Kidney glomerular epithelial cell (primary cell): Measurements from ENCODE around the gene MARCHF7.
"Not testable (repeated sequence)": the region's sequence is repeated elsewhere in the genome, so short reads cannot be mapped to it uniquely, and the experiment has no call there.

Experiments used
- DNase-seq: peaks from one replicate; lab custom pipeline; 2025; lab: John Stamatoyannopoulos, UW

MARCHF7 gene

GRCh38 chr2:159712143-159712928, at the start of gene MARCHF7:
Gene MARCHF7 (plus strand): TSS chr2:159712506. CDS start chr2:159729023, 16,517 bp downstream.
- peak; percentile 96 for DNase-seq

DNA sequence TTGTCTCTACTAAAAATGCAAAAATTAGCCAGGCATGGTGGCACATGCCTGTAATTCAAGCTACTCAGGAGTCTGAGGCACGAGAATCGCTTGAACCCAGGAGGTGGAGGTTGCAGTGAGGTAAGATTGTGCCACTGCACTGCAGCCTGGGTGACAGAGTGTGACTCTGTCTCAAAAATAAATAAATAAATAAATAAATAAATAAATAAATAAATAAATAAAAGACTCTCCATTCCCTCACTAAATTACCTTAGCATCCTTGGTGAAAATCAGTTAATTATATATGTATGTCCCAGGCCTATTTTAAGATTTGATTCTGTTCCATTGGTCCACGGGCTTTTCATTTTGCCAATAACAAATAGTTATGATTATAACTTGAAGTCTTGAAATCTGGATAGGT, 44.9 kb upstream of the MARCHF7 start:
- DNase-seq = not testable (repeated sequence)

DNA sequence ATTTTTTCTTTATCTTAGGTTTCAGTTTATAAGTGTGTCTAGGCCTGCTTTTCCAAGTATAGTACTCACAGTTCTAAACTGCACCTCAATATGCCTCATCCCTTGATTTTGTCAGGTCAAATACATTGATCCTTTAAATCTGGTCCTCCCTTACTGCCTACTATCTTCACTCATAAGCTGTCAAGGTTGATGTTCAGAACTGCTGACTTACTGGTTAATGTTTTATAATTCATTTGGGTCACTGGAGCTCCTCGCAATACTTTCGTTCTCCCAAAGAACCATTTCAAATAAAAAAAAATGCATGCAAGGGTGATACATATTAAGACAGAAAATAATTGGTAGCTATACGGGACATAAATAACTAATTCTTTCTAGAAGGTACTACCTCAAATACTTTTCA, 41.3 kb upstream of the MARCHF7 start:
- no peak for DNase-seq

DNA sequence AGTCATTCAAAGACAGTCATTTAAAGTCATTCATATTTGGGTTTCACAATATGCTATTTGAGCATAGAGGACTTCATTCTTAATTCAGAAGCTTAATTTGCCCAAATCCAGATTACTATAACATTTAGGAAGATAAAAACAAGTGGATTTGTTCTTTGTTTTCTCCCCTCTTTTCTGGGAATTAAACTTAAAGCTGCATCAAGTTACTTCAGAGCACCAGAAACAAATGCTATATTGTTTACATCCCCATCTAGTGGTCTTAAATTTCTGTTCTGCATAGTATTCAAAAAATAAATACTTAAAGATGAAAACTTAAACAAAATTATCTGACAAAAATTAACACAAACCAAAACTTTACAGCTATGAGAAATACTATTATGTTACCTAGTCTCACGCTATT, 34.7 kb upstream of the MARCHF7 start:
- DNase-seq = no peak

- no peak for DNase-seq
These were observed 31.6 kb upstream of the MARCHF7 start for GRCh38 chr2:159680692-159681091.

GRCh38 chr2:159683817-159684216, 28.5 kb upstream of the MARCHF7 start:
- no peak for DNase-seq

- DNase-seq = peak; percentile 31
These were observed 27.5 kb upstream of the MARCHF7 start for GRCh38 chr2:159684796-159685195.

- DNase-seq = no peak
These were observed 17.7 kb upstream of the MARCHF7 start for GRCh38 chr2:159694500-159695040.

DNA sequence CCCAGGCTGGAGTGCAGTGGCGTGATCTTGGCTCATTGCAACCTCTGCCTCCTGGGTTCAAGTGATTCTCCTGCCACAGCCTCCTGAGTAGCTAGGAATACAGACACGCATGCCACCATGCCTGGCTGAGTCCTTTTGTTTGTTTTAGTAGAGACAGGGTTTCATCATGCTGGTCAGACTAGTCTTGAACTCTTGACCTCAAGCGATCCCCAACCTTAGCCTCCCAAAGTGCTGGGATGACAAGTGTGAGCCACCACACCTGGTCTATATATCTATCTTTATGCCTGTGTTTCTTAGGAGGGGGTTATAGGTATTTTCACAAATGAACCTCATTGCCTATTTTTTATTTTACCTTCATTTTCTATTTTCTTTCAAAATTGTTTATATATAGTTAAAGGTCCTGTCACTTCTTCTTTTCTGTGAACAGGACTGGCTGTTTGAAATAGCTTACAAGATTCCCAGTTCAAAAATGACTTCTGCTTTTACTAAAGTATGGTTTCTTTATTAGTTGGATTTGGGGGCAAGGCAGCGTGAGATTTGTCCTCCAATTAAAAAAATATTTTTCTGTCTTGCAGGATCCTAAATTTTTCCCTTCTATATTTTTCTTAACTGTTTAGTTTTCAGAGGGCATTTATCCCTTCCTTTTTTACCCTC, 16.4 kb upstream of the MARCHF7 start:
- no peak for DNase-seq

- DNase-seq = no peak
These were observed 8.8 kb upstream of the MARCHF7 start for GRCh38 chr2:159703491-159703890.

GRCh38 chr2:159706385-159706980, 5.8 kb upstream of the MARCHF7 start:
- DNase-seq = no peak

GRCh38 chr2:159708066-159708760, 4.1 kb upstream of the MARCHF7 start:
- DNase-seq = no peak

- no peak for DNase-seq
These were observed 1.6 kb upstream of the MARCHF7 start for GRCh38 chr2:159710601-159711180.

DNA sequence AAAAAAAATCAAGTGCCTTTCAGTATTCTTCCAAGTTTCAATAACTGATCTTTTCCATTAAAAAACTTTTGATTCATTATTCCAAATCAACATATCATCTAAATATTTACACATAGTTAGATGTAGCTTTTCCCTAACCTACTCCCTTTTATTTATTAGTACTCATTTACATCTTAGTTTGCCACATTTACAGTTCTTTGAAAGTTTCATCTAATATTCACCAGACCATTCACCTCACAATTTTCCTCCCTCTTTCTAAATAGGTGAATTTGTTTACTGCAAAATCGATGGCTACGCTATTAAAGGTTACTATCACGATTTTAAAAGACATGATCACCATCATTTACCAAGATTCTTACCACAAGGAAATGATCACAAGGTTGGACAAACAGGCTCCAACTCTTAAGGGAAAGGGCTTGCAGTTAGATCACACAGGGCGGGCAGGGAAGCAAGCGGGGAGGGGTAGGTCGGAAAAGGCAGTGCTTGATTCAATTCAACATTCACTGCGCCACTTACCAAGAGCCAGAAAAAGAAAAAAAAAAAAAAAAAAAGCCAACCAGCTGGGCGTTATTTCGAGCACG, 654 bp upstream of the MARCHF7 start:
- peak; percentile 73 for DNase-seq

- peak; percentile 35 for DNase-seq
These were observed 669 bp downstream of the MARCHF7 start for GRCh38 chr2:159712929-159713420.

DNA sequence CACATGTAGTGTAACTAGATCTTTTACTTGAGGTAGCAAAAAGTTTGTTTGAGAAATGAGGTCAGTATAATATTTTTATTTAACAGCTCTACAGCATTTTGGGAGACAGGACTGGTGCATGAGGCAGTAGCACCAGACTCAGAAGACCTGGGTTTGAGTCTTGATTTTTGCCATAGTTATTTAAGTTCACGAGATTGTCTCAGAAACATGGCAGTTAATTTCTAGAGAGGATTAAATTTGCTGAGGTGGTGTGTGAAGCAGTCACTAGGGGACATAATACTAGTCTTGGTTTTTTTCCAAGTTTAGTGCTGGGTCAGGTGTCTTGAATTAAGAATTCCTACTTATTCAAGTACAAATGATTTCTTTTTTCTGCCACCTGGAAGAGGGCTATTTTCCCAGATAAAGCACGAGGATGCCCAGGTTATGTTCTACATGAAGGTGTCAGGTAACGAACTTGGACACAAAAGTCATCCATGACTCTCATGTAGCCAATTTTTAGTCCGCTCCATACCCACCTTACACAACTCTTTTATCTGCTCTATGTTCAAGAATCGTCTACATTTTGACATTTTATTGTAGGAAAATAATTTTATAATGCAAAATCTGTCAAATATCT, 1.4 kb downstream of the MARCHF7 start:
- DNase-seq = peak; percentile 61

DNA sequence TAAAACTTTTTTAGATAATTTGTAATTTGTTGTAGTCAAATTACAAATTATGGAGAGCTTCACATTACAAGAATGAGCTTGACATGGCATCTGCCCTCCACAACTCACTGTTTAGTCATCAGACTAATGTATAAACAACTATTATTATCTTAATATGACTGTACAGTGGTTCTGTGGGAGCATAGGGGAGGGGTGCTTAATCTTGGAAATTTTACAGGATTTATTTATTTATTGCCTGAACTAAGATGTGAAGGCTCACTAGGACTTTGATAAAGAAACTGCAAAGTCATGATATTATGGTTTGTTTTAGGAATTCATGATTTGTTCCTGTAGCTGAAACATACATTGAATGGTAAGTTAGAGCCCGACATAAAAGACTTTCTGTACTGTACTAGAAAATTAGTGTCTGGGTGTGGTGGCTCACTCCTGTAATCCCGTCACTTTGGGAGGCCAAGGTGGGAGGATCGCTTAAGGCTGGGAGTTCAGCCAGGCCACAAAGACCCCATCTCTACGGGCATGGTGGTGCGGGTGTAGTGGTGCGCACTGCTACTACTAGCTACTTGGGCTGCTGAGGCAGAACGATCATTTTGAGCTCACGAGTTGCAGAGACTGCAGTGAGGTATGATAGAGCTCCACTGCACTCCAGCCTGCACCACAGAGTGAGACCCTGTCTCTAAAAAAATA, 2.1 kb downstream of the MARCHF7 start:
- peak; percentile 61 for DNase-seq

- DNase-seq = no peak
These were observed 3.1 kb downstream of the MARCHF7 start for GRCh38 chr2:159715451-159715850.

GRCh38 chr2:159716409-159716808, 4.1 kb downstream of the MARCHF7 start:
- not testable (repeated sequence) for DNase-seq

DNA sequence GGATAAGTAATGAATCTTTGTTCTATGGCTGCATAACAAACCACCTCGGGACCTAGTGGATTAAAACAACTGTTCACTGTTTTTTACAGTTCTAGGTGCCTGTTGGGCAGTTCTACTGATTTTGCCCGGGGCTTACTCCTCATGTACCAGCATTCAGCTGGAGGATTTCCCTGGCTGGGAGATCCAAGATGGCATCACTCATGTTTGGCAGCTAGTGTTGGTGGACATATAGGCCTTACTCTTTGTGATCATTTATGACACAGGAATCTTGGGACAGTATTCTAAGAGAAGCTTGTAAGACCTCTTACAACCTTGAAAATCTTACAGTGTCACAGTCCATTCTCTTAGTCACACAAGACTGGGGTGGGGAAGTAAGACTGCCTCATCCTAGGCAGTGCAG, 4.6 kb downstream of the MARCHF7 start:
- no peak for DNase-seq
